TTC549 (cell line): Measurements from ENCODE around the gene LAMC3.

Experiments used
- FAIRE-seq: peaks from 2 replicates; lab custom pipeline; 2012; peaks lifted over from hg19 to GRCh38; lab: Jason Lieb, UNC

The LAMC3 gene

GRCh38 chr9:131008909-131009618 lies at the start of gene LAMC3:
TSS of gene LAMC3 (plus strand) at chr9:131009174. CDS start at chr9:131009215, 41 bp downstream.
- no peak for FAIRE-seq

GRCh38 chr9:130959809-130960334 lies 49.1 kb upstream of the LAMC3 start:
- no peak for FAIRE-seq

- FAIRE-seq = no peak
These were observed 48.2 kb upstream of the LAMC3 start for GRCh38 chr9:130960522-130961378.

- no peak for FAIRE-seq
These were observed 47.3 kb upstream of the LAMC3 start for GRCh38 chr9:130961511-130962300.

GRCh38 chr9:130962418-130963316 lies 46.3 kb upstream of the LAMC3 start:
- no peak for FAIRE-seq

- no peak for FAIRE-seq
These were observed 45.6 kb upstream of the LAMC3 start for GRCh38 chr9:130963337-130963908.

- FAIRE-seq = no peak
These were observed 45.1 kb upstream of the LAMC3 start for GRCh38 chr9:130963916-130964315.

GRCh38 chr9:130965680-130966079 lies 43.3 kb upstream of the LAMC3 start:
- no peak for FAIRE-seq

- no peak for FAIRE-seq
These were observed 38.9 kb upstream of the LAMC3 start for GRCh38 chr9:130970052-130970451.

- FAIRE-seq = no peak
These were observed 38.1 kb upstream of the LAMC3 start for GRCh38 chr9:130970855-130971254.

- FAIRE-seq = no peak
These were observed 37.6 kb upstream of the LAMC3 start for GRCh38 chr9:130971294-130971849.

- FAIRE-seq = no peak
These were observed 36.6 kb upstream of the LAMC3 start for GRCh38 chr9:130972277-130972956.

- no peak for FAIRE-seq
These were observed 35.9 kb upstream of the LAMC3 start for GRCh38 chr9:130972957-130973685.

- no peak for FAIRE-seq
These were observed 35.2 kb upstream of the LAMC3 start for GRCh38 chr9:130973686-130974281.

- FAIRE-seq = no peak
These were observed 34.3 kb upstream of the LAMC3 start for GRCh38 chr9:130974697-130975096.

GRCh38 chr9:130975156-130975555 lies 33.8 kb upstream of the LAMC3 start:
- FAIRE-seq = no peak

- no peak for FAIRE-seq
These were observed 32.8 kb upstream of the LAMC3 start for GRCh38 chr9:130975932-130976841.

GRCh38 chr9:130977811-130978221 lies 31.2 kb upstream of the LAMC3 start:
- no peak for FAIRE-seq
